ENCODE data around the gene KCNN3. TPM values are rescaled to one million over a fixed set of nuclear protein-coding genes. Genes with fewer than 3 reads are reported as not detected.

KCNN3 gene
- total and polyA plus RNA-seq, 4 donors: 0.47 to 4.9 (median 1.9) TPM

DNA sequence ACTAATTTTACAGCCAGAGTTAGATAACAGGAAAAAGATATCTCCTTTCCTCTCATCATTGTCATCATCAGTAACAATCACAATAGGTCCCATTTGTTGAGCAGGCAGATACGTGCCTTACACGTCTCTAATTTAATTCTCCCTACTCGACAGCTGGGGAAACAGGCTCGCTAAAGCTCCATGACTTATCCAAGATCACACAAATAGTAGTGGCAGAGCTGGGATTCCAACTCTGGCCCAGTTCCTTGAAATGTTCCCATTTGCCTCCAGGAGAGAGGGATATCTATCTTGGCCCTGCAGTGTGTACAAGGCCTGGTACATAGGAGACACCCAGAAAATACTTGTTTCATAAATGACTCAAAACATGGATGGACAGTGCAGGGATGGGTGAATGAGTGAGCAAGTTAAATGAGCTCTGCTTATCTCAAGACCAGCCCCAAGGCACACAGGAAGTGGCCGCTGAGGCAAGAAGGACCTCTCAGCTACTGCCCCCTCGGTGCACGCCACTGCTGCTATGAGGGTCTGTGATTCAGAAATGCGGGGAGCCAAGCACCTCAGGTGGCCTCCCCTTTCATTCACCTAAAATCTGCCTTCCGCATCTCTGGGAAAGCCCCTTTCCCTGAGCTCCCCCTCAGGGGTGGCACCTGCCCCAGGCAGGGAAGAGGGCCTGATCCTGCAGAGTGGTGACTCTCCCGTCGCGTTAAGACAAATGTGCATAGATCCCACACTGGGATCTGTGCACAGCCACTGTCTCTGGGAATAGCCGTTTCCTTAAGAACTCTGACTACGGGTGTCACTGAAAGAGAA is 3.6 kb downstream of the KCNN3 start:
- ATAC-seq (ENCODE audit: insufficient read depth, low FRiP score) (no peak), DNase-seq (no peak)
- no peak overlapping the region for H3K9ac ChIP-seq (ENCODE audit: insufficient read depth in 1 of 2, low read length in 2 of 2)
- no peaks in the 10 kb centered on the region for H3K9me3 ChIP-seq (ENCODE audit: control insufficient read depth in 4 of 4, insufficient read depth in 3 of 4, low read length in 3 of 4)
- H3K27ac ChIP-seq (ENCODE audit: low read depth in 1 of 2, low read length in 1 of 2): no peak overlapping the region
- peaks cover 0 to 22% (median 11%) of the 10 kb centered on the region in 3 donors for H3K27me3 ChIP-seq (ENCODE audit: control insufficient read depth in 3 of 3, insufficient read depth in 3 of 3, low read length in 2 of 3)
- 87 to 90% methylated on average over 14 of the region's 14 CpGs for WGBS, 2 donors
- peaks cover 4 to 43% (median 22%) of the 10 kb centered on the region in 5 donors for H3K4me1 ChIP-seq (ENCODE audit: control insufficient read depth in 5 of 5, insufficient read depth in 5 of 5, low read length in 5 of 5)
- no peak overlapping the region for H3K4me3 ChIP-seq
- H3K36me3 ChIP-seq (ENCODE audit: control insufficient read depth in 4 of 4, insufficient read depth in 4 of 4, low read length in 4 of 4): no peaks in the 10 kb centered on the region
- TF ChIP-seq, protein P1, sequence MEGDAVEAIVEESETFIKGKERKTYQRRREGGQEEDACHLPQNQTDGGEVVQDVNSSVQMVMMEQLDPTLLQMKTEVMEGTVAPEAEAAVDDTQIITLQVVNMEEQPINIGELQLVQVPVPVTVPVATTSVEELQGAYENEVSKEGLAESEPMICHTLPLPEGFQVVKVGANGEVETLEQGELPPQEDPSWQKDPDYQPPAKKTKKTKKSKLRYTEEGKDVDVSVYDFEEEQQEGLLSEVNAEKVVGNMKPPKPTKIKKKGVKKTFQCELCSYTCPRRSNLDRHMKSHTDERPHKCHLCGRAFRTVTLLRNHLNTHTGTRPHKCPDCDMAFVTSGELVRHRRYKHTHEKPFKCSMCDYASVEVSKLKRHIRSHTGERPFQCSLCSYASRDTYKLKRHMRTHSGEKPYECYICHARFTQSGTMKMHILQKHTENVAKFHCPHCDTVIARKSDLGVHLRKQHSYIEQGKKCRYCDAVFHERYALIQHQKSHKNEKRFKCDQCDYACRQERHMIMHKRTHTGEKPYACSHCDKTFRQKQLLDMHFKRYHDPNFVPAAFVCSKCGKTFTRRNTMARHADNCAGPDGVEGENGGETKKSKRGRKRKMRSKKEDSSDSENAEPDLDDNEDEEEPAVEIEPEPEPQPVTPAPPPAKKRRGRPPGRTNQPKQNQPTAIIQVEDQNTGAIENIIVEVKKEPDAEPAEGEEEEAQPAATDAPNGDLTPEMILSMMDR (IDR thresholded peaks at IDR 0.05; ENCODE audit: control extremely low read depth, extremely low read depth): no peak

DNA sequence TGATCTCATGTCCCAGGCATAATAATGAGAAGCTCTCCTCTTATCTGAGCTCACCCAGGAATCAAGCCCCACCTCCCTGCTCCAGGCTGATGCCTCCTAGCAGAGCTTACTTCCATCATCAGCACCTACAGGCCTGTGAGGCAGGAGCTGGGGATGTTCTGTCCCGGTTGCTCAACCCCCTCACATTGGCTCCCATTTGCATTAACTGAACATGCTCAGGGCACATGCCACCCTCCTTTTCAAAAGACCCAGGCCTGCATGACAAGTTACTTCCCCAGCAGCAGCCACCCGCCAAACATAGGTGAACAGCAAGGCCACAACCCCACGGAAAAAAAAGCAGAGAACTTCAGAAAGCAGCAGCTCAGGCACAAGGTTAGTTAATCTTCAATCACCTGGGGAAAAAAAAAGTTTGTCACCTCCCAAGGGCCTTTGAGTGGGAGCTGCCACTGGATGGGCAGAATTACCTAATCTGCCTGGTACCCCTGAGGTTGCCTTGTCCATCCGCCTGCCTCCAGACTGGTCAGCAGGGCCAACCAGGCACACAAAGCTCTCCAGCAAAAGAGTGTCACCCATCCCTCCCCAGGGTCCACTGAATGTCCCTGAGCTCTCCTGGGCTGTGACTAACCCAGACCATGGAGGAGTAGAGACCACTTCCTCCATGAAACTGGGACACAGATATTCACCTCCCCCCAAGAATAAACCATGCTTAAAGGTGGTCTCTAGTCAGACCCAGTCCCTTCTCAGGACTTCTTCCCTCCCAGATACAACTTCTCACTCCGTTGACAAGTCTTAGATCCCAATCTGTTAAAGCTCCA is 4.4 kb downstream of the KCNN3 start:
- H3K27me3 ChIP-seq (ENCODE audit: control insufficient read depth in 3 of 3, insufficient read depth in 3 of 3, low read length in 2 of 3): peaks cover 0 to 21% (median 11%) of the 10 kb centered on the region in 3 donors
- ATAC-seq (ENCODE audit: insufficient read depth, low FRiP score): no peak
- TF ChIP-seq, protein P1 (IDR thresholded peaks at IDR 0.05; ENCODE audit: control extremely low read depth, extremely low read depth): no peak
- no peak overlapping the region for H3K9ac ChIP-seq (ENCODE audit: insufficient read depth in 1 of 2, low read length in 2 of 2)
- no peaks in the 10 kb centered on the region for H3K9me3 ChIP-seq (ENCODE audit: control insufficient read depth in 4 of 4, insufficient read depth in 3 of 4, low read length in 3 of 4)
- H3K27ac ChIP-seq (ENCODE audit: low read depth in 1 of 2, low read length in 1 of 2): no peak overlapping the region
- 81 to 84% methylated on average over 5 of the region's 5 CpGs for WGBS, 2 donors
- H3K4me1 ChIP-seq (ENCODE audit: control insufficient read depth in 5 of 5, insufficient read depth in 5 of 5, low read length in 5 of 5): peaks cover 3 to 41% (median 22%) of the 10 kb centered on the region in 5 donors
- DNase-seq: no peak
- H3K4me3 ChIP-seq: no peak overlapping the region
- H3K36me3 ChIP-seq (ENCODE audit: control insufficient read depth in 4 of 4, insufficient read depth in 4 of 4, low read length in 4 of 4): no peaks in the 10 kb centered on the region

DNA sequence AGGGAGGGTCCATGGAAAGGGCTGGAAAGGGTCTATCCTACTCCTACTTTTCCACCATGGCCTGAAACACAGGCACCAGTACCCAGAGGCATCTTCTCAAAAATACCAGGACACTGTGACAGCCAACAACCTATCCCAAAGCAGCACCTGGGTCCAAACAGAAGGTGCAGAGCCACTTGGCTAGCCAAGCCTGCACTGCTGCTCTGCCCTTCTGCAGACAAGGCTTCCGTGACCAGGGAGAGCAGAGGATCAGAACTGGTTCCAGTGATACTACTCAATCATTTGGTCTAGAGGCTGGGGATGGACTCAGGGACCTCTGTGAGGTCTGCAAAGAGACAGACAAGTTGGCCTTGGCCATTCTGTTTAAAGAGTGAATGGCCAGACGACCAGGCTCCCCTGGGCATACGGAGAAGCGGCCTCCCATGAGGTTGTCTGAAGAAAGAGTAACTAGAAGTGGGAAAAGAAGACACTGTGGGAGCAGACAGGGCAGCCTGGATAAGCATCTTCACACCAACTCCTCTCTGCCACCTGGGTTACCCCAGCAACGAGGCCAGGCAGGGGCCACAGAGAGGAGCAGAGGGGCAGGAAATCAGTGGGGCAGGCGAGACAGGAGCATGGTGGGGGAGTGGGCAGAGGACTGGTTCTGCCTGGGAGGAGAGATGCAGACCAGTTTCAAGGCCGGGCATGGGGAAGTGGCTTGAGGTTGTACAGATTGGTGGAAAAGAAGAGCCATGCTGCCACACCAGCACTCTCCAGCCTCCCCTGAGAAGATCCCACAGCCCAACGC is 5.7 kb downstream of the KCNN3 start:
- Histone ChIP-seq H3K27ac (ENCODE audit: low read depth in 1 of 2, low read length in 1 of 2) (no peak overlapping the region), H3K9me3 (ENCODE audit: control insufficient read depth in 4 of 4, insufficient read depth in 3 of 4, low read length in 3 of 4) (no peaks in the 10 kb centered on the region), H3K4me3 (no peak overlapping the region), H3K36me3 (ENCODE audit: control insufficient read depth in 4 of 4, insufficient read depth in 4 of 4, low read length in 4 of 4) (no peaks in the 10 kb centered on the region), H3K4me1 (ENCODE audit: control insufficient read depth in 5 of 5, insufficient read depth in 5 of 5, low read length in 5 of 5) (peaks cover 0 to 29% (median 11%) of the 10 kb centered on the region in 5 donors), H3K27me3 (ENCODE audit: control insufficient read depth in 3 of 3, insufficient read depth in 3 of 3, low read length in 2 of 3) (peaks cover 0 to 21% (median 11%) of the 10 kb centered on the region in 3 donors), H3K9ac (ENCODE audit: insufficient read depth in 1 of 2, low read length in 2 of 2) (no peak overlapping the region)
- TF ChIP-seq, protein P1 (IDR thresholded peaks at IDR 0.05; ENCODE audit: control extremely low read depth, extremely low read depth): no peak
- no peak for ATAC-seq (ENCODE audit: insufficient read depth, low FRiP score)
- no peak for DNase-seq
- 77 to 83% methylated on average over 8 of the region's 8 CpGs for WGBS, 2 donors

Data from lung (tissue), 12 donors.